K562 (cell line): ENCODE measurements around the gene ACACB. TPM values are rescaled to one million over a fixed set of nuclear protein-coding genes. Genes with fewer than 3 reads are reported as not detected.

Experiments used
- ATAC-seq: fragments of 200-7000 bp; cut with Tn5 transposase; 3 replicates; pipeline ENCODE4 v1.9.1; 2020; ENCODE audit warnings: moderate library complexity
- BruUV-seq: library from RNA; stranded (reverse); fragments of 400-500 nt; replicated peaks from 2 replicates; lab custom pipeline; 2021; lab: Mats Ljungman, UMichigan
- CTCF ChIA-PET: fragments of 300-600 bp; formaldehyde crosslinking; extraction: SDS; loops from one replicate; lab custom pipeline; 2021; ENCODE audit warnings: low intra/inter-chr PET ratio; lab: Yijun Ruan, JAX
- POLR2A ChIA-PET: fragments of 300-600, 350-650 bp; sonication (Branson Sonifier 250); formaldehyde crosslinking; extraction: SDS; loops from one replicate; lab custom pipeline; 2021; ENCODE audit warnings: antibody characterized with exemption, inconsistent platforms; lab: Yijun Ruan, JAX
- DNase-seq, 4 experiments: peaks; one replicate each; pipeline versions ENCODE4 v3.0.0 to v3.0.0-alpha.2; 2011 to 2018; ENCODE audit warnings: low spot score in 3 of 4, mixed read lengths in 3 of 4; ENCODE audit errors: extremely low read depth in 1 of 4
- FAIRE-seq: peaks from 2 replicates; lab custom pipeline; 2011; peaks lifted over from hg19 to GRCh38; lab: Jason Lieb, UNC
- H2AFZ ChIP-seq: 2 replicates; pipeline ENCODE4 v1.6.0; 2011; ENCODE audit warnings: low read depth, low read length, control low read depth, inconsistent platforms
- H3K27ac ChIP-seq: fragments of 200-600 bp; 3 replicates; pipeline ENCODE4 v1.8.0; 2011; ENCODE audit warnings: low read depth, mild to moderate bottlenecking, control low read depth, inconsistent platforms, low read length, moderate library complexity, mixed read lengths; ENCODE audit errors: extremely low read depth
- H3K27me3 ChIP-seq, 2 experiments: fragments of 300-600 bp in 1 of 2; 2 replicates in 1 of 2; 3 replicates in 1 of 2; pipeline versions ENCODE4 v1.6.0 to v1.8.0; 2011; ENCODE audit warnings: inconsistent platforms in 2 of 2, low read length in 2 of 2, mild to moderate bottlenecking in 1 of 2, mixed read lengths in 1 of 2, moderate library complexity in 1 of 2; ENCODE audit not compliant: control insufficient read depth in 2 of 2, insufficient read depth in 2 of 2
- H3K36me3 ChIP-seq: fragments of 300-600 bp; 3 replicates; pipeline ENCODE4 v1.8.0; 2011; ENCODE audit warnings: mild to moderate bottlenecking, low read length, inconsistent platforms; ENCODE audit not compliant: control insufficient read depth, insufficient read depth
- H3K4me1 ChIP-seq, 2 experiments: fragments of 200-600 bp in 1 of 2; replicated peaks in 1 of 2; 2 replicates in 1 of 2; 3 replicates in 1 of 2; pipeline versions ENCODE4 v1.5.1 to v1.8.0; 2011; ENCODE audit warnings: inconsistent platforms in 2 of 2, low read length in 2 of 2, mild to moderate bottlenecking in 1 of 2, mixed read lengths in 1 of 2, moderate library complexity in 1 of 2; ENCODE audit not compliant: control insufficient read depth in 2 of 2, insufficient read depth in 2 of 2
- H3K4me2 ChIP-seq: 2 replicates; pipeline ENCODE4 v1.6.1; 2011; ENCODE audit warnings: low read length, control low read depth, inconsistent platforms, mixed read lengths; ENCODE audit not compliant: insufficient read depth
- H3K4me3 ChIP-seq: fragments of 200-600 bp; sonication (generic), shearing (Covaris generic); 2 replicates; pipeline ENCODE4 v1.5.1; 2016; ENCODE audit warnings: control low read depth, inconsistent platforms
- H3K79me2 ChIP-seq: fragments of 200-600 bp; 3 replicates; pipeline ENCODE4 v1.8.0; 2011; ENCODE audit warnings: low read length, inconsistent platforms; ENCODE audit not compliant: control insufficient read depth, insufficient read depth
- H3K9ac ChIP-seq, 2 experiments: 2 replicates each; pipeline versions ENCODE4 v1.6.0 to v1.6.1; 2011; ENCODE audit warnings: low read depth in 2 of 2, low read length in 2 of 2, control low read depth in 1 of 2, inconsistent platforms in 1 of 2, mild to moderate bottlenecking in 1 of 2, mixed read lengths in 1 of 2; ENCODE audit not compliant: insufficient read depth in 1 of 2
- H3K9me1 ChIP-seq: one replicate; pipeline ENCODE4 v1.6.0; 2011; ENCODE audit warnings: inconsistent platforms, mild to moderate bottlenecking, low read length, moderate library complexity; ENCODE audit not compliant: control insufficient read depth, insufficient read depth
- H3K9me3 ChIP-seq: replicated peaks from 2 replicates; pipeline ENCODE4 v1.5.1; 2011; ENCODE audit warnings: low read depth, low read length, inconsistent platforms; ENCODE audit not compliant: control insufficient read depth, insufficient read depth
- H4K20me1 ChIP-seq: replicated peaks from 2 replicates; pipeline ENCODE4 v1.6.1; 2011; ENCODE audit warnings: low read length, inconsistent platforms, mixed read lengths; ENCODE audit not compliant: control insufficient read depth, insufficient read depth
- CBX5 ChIP-seq: IDR thresholded peaks from 2 replicates; pipeline ENCODE4 v1.6.1; 2014; ENCODE audit warnings: low read depth, borderline replicate concordance
- E2F4 ChIP-seq: sonication (generic); formaldehyde crosslinking; IDR thresholded peaks from 2 replicates; pipeline ENCODE4 v1.8.0; 2022; ENCODE audit warnings: mild to moderate bottlenecking, low read depth, missing genetic modification reagents
- EZH2 ChIP-seq: IDR thresholded peaks from 2 replicates; pipeline ENCODE4 v1.6.1; 2012; ENCODE audit warnings: low read depth, mild to moderate bottlenecking, inconsistent platforms, low read length, borderline replicate concordance
- MXI1 ChIP-seq: IDR thresholded peaks from 2 replicates; pipeline ENCODE4 v1.6.1; 2011; ENCODE audit warnings: low read depth, mild to moderate bottlenecking, improper control_type of control experiment, low read length
- PHB ChIP-seq: fragments of 250-450 bp; sonication (Bioruptor Pico); IDR thresholded peaks from 2 replicates; pipeline ENCODE4 v1.5.0; 2021
- SFPQ ChIP-seq: fragments of 200-400 bp; formaldehyde crosslinking; IDR thresholded peaks from 2 replicates; pipeline ENCODE4 v1.6.1; 2017; ENCODE audit warnings: mild to moderate bottlenecking, low read depth, low read length, moderate library complexity
- SMARCA5 ChIP-seq: fragments of 450-650 bp; IDR thresholded peaks from 2 replicates; pipeline ENCODE4 v1.6.1; 2016
- TAF9B ChIP-seq: fragments of 450-650 bp; IDR thresholded peaks from 2 replicates; pipeline ENCODE4 v1.6.1; 2018; ENCODE audit warnings: mild to moderate bottlenecking; ENCODE audit not compliant: partially characterized antibody
- XRCC4 ChIP-seq: IDR thresholded peaks from one replicate; pipeline ENCODE4 v1.6.1; 2011; ENCODE audit not compliant: insufficient read depth, insufficient read length; ENCODE audit errors: extremely low read depth
- ZNF134 ChIP-seq: fragments of 250-450 bp; sonication (Bioruptor Pico); conservative IDR thresholded peaks from 2 replicates; pipeline ENCODE4 v1.4.0; 2020
- ZNF277 ChIP-seq: fragments of 250-450 bp; sonication (Bioruptor Pico); IDR thresholded peaks from 2 replicates; pipeline ENCODE4 v1.8.0; 2022; ENCODE audit warnings: inconsistent platforms, mild to moderate bottlenecking, moderate library complexity, borderline replicate concordance
- ZNF324 ChIP-seq: fragments of 250-450 bp; sonication (Bioruptor Pico); IDR thresholded peaks from 2 replicates; pipeline ENCODE4 v1.4.0; 2020; ENCODE audit warnings: mild to moderate bottlenecking
- WGBS: fragments of 100-300 bp; shearing (Covaris generic); methylation state at CpG from one replicate; pipeline ENCODE4 v1.1.6; 2016; ENCODE audit warnings: low coverage, mixed read lengths; ENCODE audit not compliant: insufficient coverage; ENCODE audit errors: missing lambda C conversion rate; 5-methylcytosine and 5-hydroxymethylcytosine counted together
- in situ Hi-C: fragments of 300-500 bp; cut with MboI; formaldehyde crosslinking; loops from 4 replicates; pipeline ENCODE4 v1.15.0; 2018; ENCODE audit warnings: inconsistent platforms, mixed read lengths
- intact Hi-C: fragments of 100-400 bp; cut with micrococcal nuclease; formaldehyde crosslinking; loops from 2 replicates; pipeline ENCODE4 v1.14.2; 2022
- polyA plus RNA-seq, 8 experiments: library from polyadenylated mRNA; depleted of rRNA in 4 of 8; stranded (reverse) in 5 of 8; unstranded in 3 of 8; fragments of >200 nt; fragmentation: Nextera tagmentation in 2 of 8; fragmentation: Illumina TruSeq in 1 of 8; extraction: Ambion mirVana in 2 of 8; extraction: Trizol in 1 of 8; gene quantifications; 2 replicates each; pipeline versions ENCODE4 v1.2.1 to v1.2.3, GENCODE V29; 2011 to 2014; ENCODE audit warnings: inconsistent platforms in 1 of 8, missing spikeins in 1 of 8
- total RNA-seq, 7 experiments: library from RNA; depleted of rRNA in 6 of 7; stranded (reverse); fragments of >200 nt in 6 of 7; fragmentation: Illumina TruSeq in 2 of 7; extraction: Trizol in 2 of 7; gene quantifications; 2 replicates each; pipeline versions ENCODE4 v1.2.1 to v1.2.3, GENCODE V29; 2011 to 2021; ENCODE audit warnings: low replicate concordance in 1 of 7

The ACACB gene
- total and polyA plus RNA-seq, 9 of the 15 experiments (the other 6 are each of a cell fraction or from before 2014, with no cell fraction given), result 0.10 to 2.5 (median 0.83) TPM

- Histone ChIP-seq H3K79me2 (no peaks in the 10 kb centered on the region), H3K4me1 (no peaks in the 10 kb centered on the region; a peak in 1 of 5 replicates), H3K27ac (no peak overlapping the region), H3K4me2 (no peak overlapping the region), H3K9ac (no peak overlapping the region), H3K27me3 (peaks cover 13 to 51% of the 10 kb centered on the region in 2 experiments; a peak in 4 of 5 replicates), H3K9me1 (no peaks in the 10 kb centered on the region), H2AFZ (no peak overlapping the region), H3K4me3 (no peak overlapping the region), H3K9me3 (no peaks in the 10 kb centered on the region), H3K36me3 (no peaks in the 10 kb centered on the region), H4K20me1 (no peaks in the 10 kb centered on the region)
- BruUV-seq, result no TSS peak
- POLR2A ChIA-PET, result no interaction called here
- CTCF ChIA-PET, result no interaction called here
- intact Hi-C loops (no loop called here), in situ Hi-C loops (no loop called here)
- DNase-seq, result no peak
- TF ChIP-seq SFPQ, result no peak
- TF ChIP-seq XRCC4, result no peak
- no peak for TF ChIP-seq SMARCA5
- no peak for TF ChIP-seq ZNF134 (CRISPR knock-in tag)
- TF ChIP-seq ZNF324 (CRISPR knock-in tag), result no peak
- TF ChIP-seq TAF9B, result no peak
- no peak for TF ChIP-seq EZH2
- no peak for TF ChIP-seq E2F4 (CRISPR knock-in tag)
- no peak for TF ChIP-seq PHB (CRISPR knock-in tag)
- no peak for TF ChIP-seq CBX5
- TF ChIP-seq ZNF277 (CRISPR knock-in tag), result no peak
- TF ChIP-seq MXI1, result no peak
- ATAC-seq, result no peak
- FAIRE-seq, result no peak
- 15% methylated on average over 10 of the region's 11 CpGs for WGBS
Measured at GRCh38 chr12:109239691-109240090, 123.3 kb downstream of the ACACB start.
